HG03469 (cell line): ENCODE data around the gene TDRD1.

Source experiments
- ATAC-seq: cut with Tn5 transposase; IDR thresholded peaks from one replicate; pipeline ENCODE4 v1.9.1; 2021; ENCODE audit warnings: mild to moderate bottlenecking, moderate library complexity, moderate number of reproducible peaks; ENCODE audit not compliant: unreplicated experiment

Gene TDRD1

DNA sequence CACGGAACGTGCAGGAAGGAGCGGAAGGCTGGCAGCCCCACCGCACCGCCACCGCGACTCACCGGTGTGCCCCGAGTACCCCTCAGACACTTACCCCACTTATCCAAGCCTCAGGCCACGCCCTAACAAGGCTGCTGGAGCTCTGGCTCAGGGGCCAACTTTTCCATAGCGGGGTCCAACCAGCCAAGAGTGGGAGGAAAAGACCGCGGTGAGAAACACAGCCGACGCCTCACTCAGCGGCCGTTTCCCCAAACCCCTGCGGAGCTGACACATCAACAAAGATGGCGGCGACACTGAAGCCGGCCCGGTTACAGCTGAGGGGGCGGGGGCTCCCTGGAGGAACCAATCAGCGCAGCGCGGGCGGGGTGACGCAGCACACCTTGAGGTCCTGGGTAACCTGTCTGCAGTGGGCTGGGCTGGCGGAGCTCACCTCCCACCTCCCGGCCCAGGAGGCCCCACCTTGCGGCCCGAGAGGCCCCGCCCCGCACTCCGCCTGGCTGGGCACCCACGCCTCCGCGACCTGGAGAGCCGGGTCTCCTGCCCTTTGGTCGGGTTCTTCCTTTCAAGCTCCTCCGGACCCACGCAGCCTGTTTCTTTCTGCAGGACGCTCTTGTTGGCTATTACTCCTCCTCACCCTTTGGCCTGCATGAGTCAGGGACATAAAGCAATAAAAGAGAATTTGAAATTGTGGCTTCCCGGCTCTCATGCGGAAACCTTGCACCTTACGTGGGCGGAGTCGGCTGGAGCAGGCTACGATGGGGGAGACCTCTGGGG lies 5.0 kb upstream of the TDRD1 start, which contains the start of gene CCDC186:
Gene CCDC186, minus strand, starts transcription at position 283 of the 774 bp plus-strand sequence. CDS start 10,935 bp downstream, outside the sequence.
- ATAC-seq: peak; percentile 97

DNA sequence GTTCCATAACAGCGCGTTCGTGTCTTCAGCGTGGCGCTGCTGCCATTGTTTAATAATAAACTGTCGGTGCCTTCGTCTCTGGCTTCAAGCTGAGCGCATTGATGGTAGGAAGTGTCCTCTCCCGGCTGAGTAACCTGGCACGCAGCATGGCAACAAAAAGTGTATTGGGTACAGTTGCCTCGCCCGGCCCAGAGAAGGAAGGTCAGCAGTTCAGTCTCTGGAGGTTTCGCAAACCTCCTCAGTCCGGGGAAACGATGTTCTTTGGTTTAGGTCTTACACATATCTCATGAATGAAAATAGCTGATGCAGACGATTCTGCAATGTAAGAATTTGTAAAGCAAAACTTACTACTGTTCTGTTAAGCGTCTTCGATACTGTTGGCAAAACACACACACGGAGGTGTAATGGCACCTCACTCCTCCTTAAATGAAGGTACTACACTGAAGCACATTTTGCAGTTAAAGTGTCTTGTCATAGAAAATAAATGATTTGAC lies 4.4 kb upstream of the TDRD1 start:
- ATAC-seq: no peak

DNA sequence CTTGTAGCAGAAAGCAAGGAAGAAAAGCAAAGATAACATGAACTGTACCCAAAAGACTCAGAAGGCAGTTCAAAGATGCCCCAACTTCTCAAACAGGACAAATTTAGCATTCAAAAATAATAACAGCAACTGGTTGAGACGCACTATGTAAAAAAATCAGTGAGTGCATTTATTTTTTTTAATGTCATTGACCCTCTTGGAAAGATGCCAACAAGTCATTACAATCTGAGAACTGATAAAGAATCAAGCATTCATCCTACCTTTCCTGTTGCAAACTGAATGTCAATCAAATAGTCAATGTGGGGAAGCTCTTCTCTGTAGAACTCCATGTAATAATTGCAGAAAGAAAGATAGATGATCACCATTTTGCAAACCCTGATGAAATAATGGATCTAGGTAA lies 3.5 kb upstream of the TDRD1 start:
- no peak for ATAC-seq

DNA sequence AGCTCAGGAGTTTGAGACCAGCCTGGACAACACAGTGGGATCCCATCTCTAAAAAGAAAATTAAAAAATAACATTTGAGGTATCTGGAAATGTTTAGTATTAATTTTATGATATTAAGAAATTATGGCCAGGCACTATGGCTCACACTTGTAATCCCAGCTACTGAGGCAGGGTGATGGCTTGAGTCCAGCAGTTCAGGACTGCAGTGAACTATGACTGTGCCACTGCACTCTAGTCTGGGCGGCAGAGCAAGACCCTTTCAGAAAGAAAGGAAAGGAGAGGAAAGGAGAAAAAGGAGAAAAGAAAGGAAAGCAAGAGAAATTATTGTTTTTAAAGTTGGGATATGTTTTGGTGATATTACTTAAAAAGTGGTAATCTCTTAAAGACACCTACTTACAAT lies 2.6 kb upstream of the TDRD1 start:
- ATAC-seq: no peak

DNA sequence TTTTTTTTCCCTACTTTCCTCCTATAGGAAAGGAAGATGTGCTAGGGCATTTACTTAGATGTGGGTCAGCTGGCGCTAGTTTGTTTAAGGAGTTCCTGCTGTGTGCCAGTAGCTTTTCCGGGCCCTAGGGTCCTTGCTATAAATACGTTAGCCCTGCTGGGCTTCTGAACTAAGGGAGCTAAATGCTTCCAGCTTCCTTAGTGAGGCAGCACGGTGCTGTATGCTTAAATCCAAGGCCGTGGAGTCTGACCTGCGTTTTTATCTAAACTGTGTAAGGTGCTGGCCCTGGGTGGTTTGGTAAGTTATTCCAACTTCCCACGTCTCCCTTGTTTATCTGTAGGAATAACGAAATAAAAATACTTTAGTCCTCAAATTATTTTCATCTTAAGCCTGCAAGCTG lies 594 bp downstream of the TDRD1 start:
- ATAC-seq: no peak

DNA sequence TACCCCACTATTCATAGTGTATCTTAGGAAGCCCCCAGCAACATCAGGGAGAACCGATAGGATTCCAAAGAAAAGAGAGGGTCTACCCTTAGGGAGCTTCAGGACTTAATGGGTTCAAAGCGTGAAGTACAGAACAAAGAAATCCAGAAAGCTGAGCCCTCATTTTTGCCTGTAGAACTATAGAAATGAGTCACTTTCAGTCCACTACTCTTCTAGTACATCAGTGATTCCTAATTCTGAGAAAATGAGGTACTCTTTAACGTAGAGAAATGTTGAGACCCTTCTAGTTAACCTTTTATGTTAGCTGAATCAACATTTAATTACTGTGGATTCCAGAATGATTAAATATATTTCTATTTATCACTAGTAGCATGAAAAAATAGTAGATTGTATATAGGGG lies 1.8 kb downstream of the TDRD1 start:
- no peak for ATAC-seq

DNA sequence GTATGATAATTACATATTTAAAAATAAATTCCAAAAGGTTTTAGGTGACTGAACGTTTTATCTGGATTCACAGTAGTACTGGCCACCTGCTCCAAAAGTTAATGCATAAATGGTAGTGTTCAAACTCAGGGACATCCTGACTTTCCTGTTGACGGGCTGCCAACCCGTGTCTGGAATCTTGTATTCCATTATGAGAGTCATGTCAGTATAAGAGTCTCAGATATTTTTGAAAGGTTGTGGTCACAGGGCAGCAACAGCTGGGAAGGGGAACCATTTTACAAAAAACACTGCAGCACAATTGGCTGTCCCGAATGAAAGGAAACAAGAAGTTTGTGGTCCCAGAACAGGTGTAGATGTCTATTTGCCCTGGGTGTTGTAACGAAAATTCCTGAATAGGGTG lies 2.8 kb downstream of the TDRD1 start:
- ATAC-seq: no peak

DNA sequence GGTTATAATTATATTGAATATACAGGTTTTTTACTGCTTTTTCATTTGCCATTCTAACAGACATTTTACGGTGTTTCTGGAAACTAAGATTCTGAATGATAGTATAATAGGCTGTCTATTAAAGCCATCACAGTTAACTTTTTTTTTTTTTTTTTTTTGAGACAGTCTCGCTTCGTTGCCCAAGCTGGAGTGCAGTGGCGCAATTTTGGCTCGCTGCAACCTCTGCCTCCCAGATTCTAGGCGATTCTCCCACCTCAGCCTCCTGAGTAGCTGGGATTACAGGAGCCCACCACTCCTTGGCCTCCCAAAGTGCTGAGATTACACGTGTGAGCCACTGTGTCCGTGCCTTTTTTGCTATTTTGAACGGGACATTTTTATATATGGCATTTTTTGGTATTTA lies 4.4 kb downstream of the TDRD1 start:
- ATAC-seq: no peak

DNA sequence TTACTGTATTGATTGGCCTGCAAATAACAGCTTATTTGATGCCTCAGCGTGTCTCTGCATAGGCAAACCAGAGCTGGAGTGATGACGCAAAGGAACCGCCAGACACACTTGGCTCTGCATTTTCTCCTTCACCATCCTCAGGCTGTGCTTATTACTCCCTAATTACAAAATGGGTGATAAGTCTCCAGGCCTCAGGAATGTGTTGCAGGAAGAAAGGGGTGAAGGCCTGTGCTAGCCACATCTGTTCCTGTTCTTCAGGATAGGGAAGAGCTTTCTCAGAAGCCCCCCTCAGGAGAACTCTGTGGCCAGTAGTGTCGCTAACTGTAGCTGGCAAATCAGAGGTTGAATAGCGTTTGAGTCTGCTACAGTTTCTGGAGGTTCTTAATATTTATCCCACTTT lies 5.1 kb downstream of the TDRD1 start:
- ATAC-seq: no peak

DNA sequence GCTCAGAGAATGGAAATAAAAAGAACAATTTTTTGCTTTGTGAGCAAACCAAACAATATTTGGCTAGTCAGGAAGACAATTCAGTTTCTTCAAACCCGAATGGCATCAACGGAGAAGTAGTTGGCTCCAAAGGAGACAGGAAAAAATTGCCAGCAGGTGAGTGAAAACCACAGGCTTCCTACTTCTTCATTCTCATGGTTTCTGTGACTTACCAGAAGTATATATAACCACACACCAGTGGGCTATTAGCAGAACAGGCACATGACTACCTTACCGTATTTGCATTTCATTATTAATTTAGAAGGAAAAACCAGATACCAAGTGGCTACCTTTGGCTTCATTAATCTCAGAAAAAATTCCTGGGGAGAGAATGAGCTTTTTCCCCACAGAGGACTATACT lies 8.8 kb downstream of the TDRD1 start:
- ATAC-seq: peak; percentile 79

DNA sequence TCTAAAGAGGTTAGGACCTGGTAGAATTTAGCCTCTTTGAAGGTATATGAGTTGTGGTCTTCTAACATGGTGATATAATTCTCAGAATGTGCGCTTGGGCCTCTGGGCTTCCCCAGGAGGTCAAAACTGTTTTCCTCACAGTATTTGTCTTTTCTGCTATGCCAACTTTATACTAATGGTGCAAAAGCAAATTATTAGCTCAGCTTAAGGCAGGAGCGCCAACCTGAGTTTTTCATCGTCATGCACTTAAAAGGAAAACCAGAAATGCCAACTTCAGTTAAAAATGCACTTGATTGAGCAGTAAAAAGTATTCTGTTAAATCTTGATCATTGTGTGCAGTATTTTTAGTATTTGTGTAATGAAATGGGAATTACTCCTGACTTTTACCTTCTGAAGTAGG lies 9.7 kb downstream of the TDRD1 start:
- ATAC-seq: no peak

DNA sequence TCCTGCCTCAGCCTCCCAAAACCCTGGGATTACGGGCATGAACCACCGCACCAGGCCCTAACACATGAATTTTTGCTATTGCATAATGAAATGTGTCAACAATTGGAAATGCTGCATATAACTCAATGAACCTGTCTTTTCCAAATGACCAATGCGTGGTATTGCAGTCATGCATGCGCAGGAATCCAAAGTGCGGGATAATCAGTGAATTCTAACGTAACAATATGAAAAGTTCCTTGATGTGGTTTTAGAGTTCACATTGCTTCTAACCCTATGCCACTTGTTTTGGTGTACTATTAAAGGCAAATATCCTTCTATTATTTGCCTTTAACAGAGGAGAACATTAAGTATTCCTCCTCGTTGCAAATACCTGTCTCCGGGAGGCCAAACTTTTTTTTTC lies 10.5 kb downstream of the TDRD1 start:
- no peak for ATAC-seq

DNA sequence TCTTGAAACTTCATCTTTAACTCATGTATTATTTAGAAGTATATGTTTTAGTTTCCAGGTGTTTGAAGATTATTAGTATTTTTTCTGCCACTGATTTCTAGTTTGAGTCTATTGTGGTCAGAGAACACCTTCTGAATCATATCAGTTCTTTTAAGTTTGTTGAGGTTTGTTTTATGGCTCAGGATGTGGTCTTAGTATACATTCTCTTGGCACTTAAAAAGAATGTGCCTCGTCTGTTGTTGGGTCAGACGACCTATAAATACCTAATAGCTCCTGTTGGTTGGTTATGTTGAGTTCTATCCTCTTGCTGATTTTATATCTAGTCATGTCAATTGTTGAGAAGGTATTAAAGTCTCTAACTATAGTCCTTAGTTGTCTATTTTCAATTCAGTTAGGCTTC lies 15.9 kb downstream of the TDRD1 start:
- ATAC-seq: peak; percentile 95

DNA sequence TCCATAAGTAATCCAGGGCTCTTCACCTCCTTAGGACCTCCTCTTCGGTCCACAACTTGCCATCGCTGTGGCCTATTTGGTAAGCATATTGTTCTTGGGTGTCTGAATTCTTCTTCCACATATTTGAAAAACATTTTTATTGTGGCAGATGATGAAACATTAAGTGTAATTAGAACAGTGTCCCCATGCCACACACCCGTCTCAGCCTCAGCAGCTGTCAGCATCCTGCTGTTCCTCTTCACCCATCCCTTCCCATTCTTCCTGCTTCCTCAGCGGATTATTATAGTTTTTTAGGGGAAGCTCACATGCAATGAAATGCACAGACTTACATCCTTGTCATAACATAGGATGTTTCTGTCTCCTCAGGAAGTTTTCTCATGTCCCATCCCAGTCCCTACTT lies 20.1 kb downstream of the TDRD1 start:
- no peak for ATAC-seq

DNA sequence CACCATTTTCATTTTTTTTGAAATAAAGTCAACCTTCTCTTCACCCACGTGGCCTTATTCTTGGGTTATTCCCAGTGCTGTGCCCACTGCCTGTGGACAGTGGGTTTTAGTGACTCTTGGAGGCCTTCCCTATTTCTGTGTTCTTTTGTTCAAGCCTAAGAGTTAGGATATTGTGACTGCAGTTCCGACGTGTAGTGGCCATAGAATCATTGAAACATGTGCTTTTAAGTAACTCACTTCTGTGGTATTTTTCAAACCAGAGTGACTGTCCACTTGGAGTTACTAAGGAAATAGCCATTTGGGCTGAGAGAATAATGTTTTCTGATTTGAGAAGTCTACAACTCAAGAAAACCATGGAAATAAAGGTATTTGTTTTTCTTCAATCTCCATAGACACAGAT lies 23.7 kb downstream of the TDRD1 start:
- no peak for ATAC-seq

DNA sequence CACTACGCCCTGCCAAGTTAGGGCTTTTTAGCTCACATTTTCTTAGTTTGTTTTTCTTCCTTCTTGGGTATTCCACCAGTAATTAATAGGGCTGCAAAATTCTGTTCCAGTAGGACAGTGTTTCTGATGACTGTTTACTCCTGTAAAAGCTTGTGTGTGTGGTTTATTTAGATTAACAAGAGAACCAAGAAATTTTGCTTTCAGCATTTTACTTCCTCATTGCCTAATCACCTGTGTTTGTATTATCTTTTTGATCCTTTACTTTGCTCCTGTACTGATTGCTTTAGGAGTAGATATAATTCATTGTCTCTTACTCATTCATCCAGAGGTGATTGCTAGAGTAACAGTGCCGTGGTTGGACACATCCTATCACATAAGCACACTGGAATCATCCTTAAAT lies 27.7 kb downstream of the TDRD1 start:
- ATAC-seq: no peak

DNA sequence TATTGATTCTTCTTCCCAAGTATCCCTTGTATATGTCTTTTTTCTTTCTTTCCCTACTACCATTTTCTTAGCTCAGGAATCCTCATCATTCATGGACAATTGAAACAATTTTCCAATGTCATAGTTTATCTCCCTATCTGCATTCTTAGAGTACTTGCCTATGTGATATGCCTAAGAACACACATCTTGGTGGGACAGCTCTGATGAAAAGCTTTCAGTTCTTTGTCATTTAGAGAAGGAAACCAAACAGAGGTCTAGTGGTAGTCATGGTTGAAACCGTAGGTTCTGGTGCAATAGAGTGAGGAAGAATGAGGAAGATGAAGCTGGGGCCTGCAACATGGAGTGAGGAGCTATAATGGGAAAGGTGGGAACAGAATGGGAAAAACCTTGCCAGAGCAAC lies 28.2 kb downstream of the TDRD1 start:
- no peak for ATAC-seq

DNA sequence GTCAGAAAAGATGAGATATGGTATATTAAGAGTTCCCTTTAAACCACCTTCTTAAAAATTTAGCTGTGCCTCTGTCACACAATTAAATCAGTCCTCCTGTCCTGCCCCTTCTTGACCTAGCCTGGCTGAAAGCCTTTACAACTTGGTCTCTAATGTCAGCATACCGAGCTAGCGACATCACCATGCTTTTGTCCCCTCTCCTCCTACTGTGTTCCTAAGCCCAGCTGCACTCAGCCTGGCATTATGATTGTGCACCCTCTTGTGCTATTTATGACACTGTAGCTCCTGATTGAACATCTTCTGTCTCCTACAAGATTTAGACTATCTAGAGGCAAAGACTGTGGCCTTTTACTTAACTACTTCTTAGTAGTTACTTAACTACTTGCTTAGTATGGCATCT lies 29.2 kb downstream of the TDRD1 start:
- ATAC-seq: no peak

DNA sequence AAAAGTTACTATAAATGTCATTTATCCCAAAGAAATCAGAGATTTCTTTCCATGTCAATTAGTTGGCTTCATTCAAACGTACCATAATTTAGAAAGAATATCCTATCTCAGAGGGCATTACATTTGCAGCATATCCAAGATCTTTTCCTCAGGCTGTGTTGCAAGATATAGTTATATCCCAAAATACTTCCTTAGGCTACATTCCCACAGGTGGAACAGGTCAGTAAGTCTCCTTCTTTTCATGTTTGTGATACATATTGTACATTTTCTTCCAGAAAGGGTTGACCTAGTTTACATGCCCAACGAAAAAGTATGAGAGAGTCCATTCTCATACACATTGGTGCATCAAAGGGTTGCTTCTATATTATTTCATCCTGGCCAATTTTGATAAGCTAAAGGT lies 33.0 kb downstream of the TDRD1 start:
- ATAC-seq: no peak

DNA sequence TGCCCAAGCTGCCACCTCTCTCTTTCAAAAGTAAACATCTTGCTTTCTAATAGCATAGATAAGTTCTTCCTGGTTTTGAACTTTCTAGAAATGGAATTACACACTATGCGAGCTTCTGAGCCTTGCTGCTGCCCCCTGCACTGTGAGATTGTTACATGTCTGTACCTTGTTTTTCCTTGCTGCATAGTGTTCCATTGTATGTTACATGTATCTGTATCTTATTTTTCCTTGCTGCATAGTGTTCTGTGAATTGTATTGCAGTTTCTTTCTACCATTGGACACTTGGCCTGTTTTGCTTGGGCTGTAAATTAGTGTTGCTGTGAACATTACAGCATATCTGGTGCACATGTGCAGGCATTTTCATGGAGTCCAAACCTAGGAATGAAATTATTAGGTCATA lies 35.9 kb downstream of the TDRD1 start:
- no peak for ATAC-seq

DNA sequence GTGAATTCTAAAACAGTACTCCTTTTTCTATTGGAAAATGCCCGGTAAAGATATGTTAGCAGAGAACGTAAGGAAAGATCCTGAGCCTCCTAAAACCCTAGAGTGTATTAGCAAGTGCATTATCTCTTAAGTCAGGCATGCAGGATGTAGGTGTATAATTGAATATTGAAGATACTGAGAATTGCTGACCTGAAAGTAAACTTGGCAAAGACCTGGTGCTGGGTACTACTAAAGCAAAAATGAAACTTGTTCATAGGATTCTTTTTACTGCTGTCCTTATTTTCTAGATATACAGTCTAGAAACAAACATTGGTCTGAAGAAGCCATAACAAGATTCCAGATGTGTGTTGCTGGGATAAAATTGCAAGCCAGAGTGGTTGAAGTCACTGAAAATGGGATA lies 41.1 kb downstream of the TDRD1 start:
- no peak for ATAC-seq

DNA sequence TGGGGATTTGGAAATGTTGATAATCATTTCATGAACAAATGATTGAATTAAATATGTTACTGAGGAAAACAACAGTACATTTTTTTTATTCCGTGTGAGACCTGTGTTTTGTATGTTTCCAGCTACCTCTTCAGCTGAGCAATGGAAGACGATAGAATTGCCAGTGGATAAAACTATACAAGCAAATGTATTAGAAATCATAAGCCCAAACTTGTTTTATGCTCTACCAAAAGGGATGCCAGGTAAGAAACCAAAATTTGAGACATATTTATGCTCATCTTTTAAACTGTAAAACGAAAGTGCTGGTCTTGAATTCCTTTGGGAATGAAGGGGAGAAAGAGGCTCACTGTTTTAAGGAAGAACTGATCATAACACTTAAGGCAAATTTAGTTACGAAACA lies 42.1 kb downstream of the TDRD1 start:
- no peak for ATAC-seq

DNA sequence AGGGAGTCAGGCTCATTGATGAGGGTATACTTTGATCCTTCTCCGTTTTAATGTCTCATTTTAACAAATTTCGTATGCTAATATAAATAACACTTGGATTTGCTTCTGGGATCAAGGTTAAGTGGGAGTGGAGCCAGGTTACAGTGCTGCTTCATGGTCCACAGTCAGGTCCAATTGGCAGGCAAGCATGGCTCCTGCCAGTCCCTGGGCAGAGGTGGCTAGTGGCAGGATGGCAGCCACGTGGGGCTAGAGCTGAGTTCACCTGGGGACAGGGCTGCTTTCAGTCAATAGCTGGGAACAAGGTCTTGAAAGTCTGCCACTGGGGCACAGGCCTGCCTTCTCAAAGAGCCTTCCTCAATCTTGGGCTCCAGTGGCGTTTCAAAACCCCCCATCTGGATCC lies 43.9 kb downstream of the TDRD1 start:
- ATAC-seq: no peak
